Upper lobe of left lung (tissue), 6 donors: ENCODE measurements around the gene WDR75. TPM values are rescaled to one million over a fixed set of nuclear protein-coding genes. Genes with fewer than 3 reads are reported as not detected.

Experiments used
- ATAC-seq, 2 donors: fragments of 200-7000 bp; cut with Tn5 transposase; one replicate each; pipeline ENCODE4 v1.9.1; 2022; ENCODE audit warnings: mild to moderate bottlenecking in 2 of 2, moderate library complexity in 2 of 2; ENCODE audit not compliant: low FRiP score in 2 of 2
- DNase-seq, 2 donors: peaks; one replicate each; pipeline ENCODE4 v3.0.0-alpha.2; 2019 to 2020
- H3K27ac ChIP-seq, 4 donors: fragments of 200-600 bp; sonication (generic); one replicate each; pipeline ENCODE4 v1.5.1; 2016 to 2019
- H3K27me3 ChIP-seq, 4 donors: fragments of 200-600 bp; sonication (generic); one replicate each; pipeline ENCODE4 v1.5.1; 2017 to 2019
- H3K36me3 ChIP-seq, 4 donors: fragments of 200-600 bp; sonication (generic); one replicate each; pipeline ENCODE4 v1.5.1; 2016 to 2019
- H3K4me1 ChIP-seq, 4 donors: fragments of 200-600 bp; sonication (generic); one replicate each; pipeline ENCODE4 v1.5.1; 2018 to 2019
- H3K4me3 ChIP-seq, 4 donors: fragments of 200-600 bp; sonication (generic); one replicate each; pipeline ENCODE4 v1.5.1; 2017 to 2019; ENCODE audit warnings: mild to moderate bottlenecking in 2 of 4, moderate library complexity in 1 of 4
- H3K9me3 ChIP-seq, 4 donors: fragments of 200-600 bp; sonication (generic); one replicate each; pipeline ENCODE4 v1.5.1; 2018 to 2019
- EP300 ChIP-seq, 4 donors: sonication (generic); formaldehyde crosslinking; IDR thresholded peaks; one replicate each; pipeline ENCODE4 v1.5.1; 2017; ENCODE audit warnings: antibody characterized with exemption in 4 of 4, control low read depth in 2 of 4
- POLR2A ChIP-seq, 4 donors: fragments of 450-650 bp; IDR thresholded peaks; one replicate each; pipeline ENCODE4 v1.5.1; 2016 to 2017; ENCODE audit warnings: antibody characterized with exemption in 4 of 4, mild to moderate bottlenecking in 2 of 4
- POLR2AphosphoS5 ChIP-seq, 2 donors: sonication (generic); formaldehyde crosslinking; IDR thresholded peaks; one replicate each; pipeline ENCODE4 v1.5.1; 2017; ENCODE audit warnings: antibody characterized with exemption in 2 of 2
- WGBS, 2 donors: methylation state at CpG; one replicate each; pipeline ENCODE4 v1.1.5; 2017 to 2018; 5-methylcytosine and 5-hydroxymethylcytosine counted together
- total RNA-seq, 6 donors: library from RNA; depleted of rRNA in 4 of 6; stranded (reverse); fragments of >200 nt in 4 of 6; gene quantifications; one replicate each; pipeline versions ENCODE4 v1.1.0 to v1.2.1, GENCODE V29; 2016 to 2021
- TF ChIP-seq, protein P1 (sequence below), 6 experiments: fragments of 450-650 bp in 4 of 6; fragments of 200-600 bp in 2 of 6; sonication (generic) in 2 of 6; IDR thresholded peaks; one replicate each; pipeline ENCODE4 v1.5.1; 2016 to 2019; ENCODE audit warnings: antibody characterized with exemption in 6 of 6
- donor health status: DM: no; HTN: no; CAD: no; lungs with moderate emphysema.
- donor health status: DM: no; HTN: yes; CAD: no; lungs with severe emphysema.

The WDR75 gene
- total RNA-seq, 6 donors from 2014 or later, result 7.5 to 34.6 (median 28.2) TPM

DNA sequence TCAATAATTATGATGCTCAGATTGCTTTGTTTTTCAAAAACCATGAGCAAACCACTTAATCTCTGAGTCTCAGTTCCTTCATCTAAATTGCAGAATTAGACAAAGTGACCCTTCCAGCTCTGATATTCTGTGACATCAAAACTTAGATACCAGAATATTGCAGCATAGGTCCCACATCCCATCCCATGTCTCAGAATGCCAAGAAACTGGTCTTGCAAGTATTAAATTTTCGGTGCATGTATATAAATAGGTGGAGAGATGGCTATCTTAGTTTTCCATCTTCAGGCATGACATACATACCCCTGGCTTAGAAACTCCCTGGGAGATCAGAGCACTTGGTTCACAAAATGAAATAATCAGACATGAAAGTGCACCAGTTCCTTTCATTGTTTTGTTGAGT, 39.8 kb downstream of the WDR75 start:
- 71 to 76% methylated on average over 1 of the region's 1 CpG for WGBS, 2 donors

DNA sequence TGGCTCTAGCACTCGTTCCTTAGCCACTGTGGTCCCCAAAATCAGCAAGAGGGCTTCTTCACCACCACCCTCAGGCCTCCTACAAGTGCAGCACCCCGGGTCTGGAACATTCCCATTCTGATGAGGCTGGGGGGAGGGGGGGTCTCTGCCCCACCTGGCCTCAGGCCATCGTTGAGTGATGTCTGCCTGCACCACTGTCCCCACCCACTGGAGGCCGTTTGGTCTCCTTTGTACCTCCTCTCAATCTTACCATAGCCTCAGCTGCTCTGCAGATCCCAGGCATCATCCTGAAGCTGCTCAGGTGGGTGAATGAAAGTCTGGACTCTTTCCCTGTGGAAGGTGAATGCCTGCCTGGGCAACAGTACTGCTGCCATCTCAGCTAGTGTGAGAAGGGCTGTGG, 42.3 kb downstream of the WDR75 start:
- Histone ChIP-seq H3K9me3 (no peaks in the 10 kb centered on the region), H3K27me3 (no peaks in the 10 kb centered on the region), H3K27ac (no peak overlapping the region), H3K4me1 (no peaks in the 10 kb centered on the region), H3K4me3 (no peak overlapping the region), H3K36me3 (no peaks in the 10 kb centered on the region)
- ATAC-seq (no peak), DNase-seq (no peak)
- WGBS, 2 donors, result 69 to 80% methylated on average over 1 to 4 of the region's 4 CpGs
- TF ChIP-seq POLR2AphosphoS5 (IDR thresholded peaks at IDR 0.05) (no peak), POLR2A (IDR thresholded peaks at IDR 0.05) (no peak), EP300 (IDR thresholded peaks at IDR 0.05) (no peak)
- TF ChIP-seq, protein P1, sequence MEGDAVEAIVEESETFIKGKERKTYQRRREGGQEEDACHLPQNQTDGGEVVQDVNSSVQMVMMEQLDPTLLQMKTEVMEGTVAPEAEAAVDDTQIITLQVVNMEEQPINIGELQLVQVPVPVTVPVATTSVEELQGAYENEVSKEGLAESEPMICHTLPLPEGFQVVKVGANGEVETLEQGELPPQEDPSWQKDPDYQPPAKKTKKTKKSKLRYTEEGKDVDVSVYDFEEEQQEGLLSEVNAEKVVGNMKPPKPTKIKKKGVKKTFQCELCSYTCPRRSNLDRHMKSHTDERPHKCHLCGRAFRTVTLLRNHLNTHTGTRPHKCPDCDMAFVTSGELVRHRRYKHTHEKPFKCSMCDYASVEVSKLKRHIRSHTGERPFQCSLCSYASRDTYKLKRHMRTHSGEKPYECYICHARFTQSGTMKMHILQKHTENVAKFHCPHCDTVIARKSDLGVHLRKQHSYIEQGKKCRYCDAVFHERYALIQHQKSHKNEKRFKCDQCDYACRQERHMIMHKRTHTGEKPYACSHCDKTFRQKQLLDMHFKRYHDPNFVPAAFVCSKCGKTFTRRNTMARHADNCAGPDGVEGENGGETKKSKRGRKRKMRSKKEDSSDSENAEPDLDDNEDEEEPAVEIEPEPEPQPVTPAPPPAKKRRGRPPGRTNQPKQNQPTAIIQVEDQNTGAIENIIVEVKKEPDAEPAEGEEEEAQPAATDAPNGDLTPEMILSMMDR (IDR thresholded peaks at IDR 0.05), result no peak

More for the DNA sequence above, 39.8 kb downstream of the WDR75 start:
- no peak overlapping the region for H3K4me3 ChIP-seq
- no peaks in the 10 kb centered on the region for H3K9me3 ChIP-seq
- no peaks in the 10 kb centered on the region for H3K27me3 ChIP-seq
- H3K4me1 ChIP-seq, result no peaks in the 10 kb centered on the region
- no peak for ATAC-seq
- no peak overlapping the region for H3K27ac ChIP-seq
- peaks cover 0 to 1% (median 0%) of the 10 kb centered on the region in 4 donors for H3K36me3 ChIP-seq
- TF ChIP-seq, protein P1 (IDR thresholded peaks at IDR 0.05), result no peak
- TF ChIP-seq POLR2A (IDR thresholded peaks at IDR 0.05) (no peak), EP300 (IDR thresholded peaks at IDR 0.05) (no peak), POLR2AphosphoS5 (IDR thresholded peaks at IDR 0.05) (no peak)
- no peak for DNase-seq

DNA sequence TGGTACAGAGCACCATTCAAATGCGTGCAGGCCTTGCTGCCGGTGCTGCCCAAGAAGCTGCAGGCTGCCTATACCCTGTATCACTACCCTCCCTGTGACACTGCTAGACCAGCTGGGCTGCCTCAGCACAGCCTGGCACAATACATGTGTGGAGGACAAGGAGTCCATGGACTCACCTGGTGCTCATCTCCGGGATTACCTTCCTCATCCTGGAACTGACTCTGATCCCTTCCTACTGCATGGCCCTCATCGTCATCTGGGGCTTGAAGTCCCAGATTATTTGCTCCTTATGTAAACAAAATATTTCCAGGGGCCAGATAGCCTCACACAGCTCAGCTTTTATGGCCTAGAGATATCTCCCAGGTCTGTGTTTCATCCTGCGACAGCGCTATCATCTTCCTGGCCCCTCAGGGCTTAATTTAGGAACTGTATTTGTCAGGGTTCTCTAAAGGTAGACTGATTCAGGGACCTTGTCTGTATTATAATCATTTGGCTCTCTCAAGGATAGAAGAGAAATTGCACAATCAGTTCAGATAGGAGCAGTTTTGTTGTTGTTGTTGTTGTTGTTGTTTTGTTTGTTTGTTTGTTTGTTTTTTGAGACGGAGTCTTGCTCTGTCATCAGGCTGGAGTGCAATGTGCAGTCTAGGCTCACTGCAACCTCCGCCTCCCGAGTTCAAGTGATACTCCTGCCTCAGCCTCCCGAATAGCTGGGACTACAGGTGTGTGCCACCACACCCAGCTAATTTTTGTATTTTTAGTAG, 42.9 kb downstream of the WDR75 start:
- Histone ChIP-seq H3K4me1 (no peaks in the 10 kb centered on the region), H3K27me3 (no peaks in the 10 kb centered on the region), H3K9me3 (no peaks in the 10 kb centered on the region), H3K4me3 (no peak overlapping the region), H3K36me3 (no peaks in the 10 kb centered on the region), H3K27ac (no peak overlapping the region)
- no peak for DNase-seq
- ATAC-seq, result peak in 1 of 2 donors; percentile 55
- 91 to 95% methylated on average over 7 to 10 of the region's 10 CpGs for whole genome bisulfite sequencing, 2 donors
- TF ChIP-seq EP300 (IDR thresholded peaks at IDR 0.05), result no peak
- TF ChIP-seq POLR2AphosphoS5 (IDR thresholded peaks at IDR 0.05), result no peak

DNA sequence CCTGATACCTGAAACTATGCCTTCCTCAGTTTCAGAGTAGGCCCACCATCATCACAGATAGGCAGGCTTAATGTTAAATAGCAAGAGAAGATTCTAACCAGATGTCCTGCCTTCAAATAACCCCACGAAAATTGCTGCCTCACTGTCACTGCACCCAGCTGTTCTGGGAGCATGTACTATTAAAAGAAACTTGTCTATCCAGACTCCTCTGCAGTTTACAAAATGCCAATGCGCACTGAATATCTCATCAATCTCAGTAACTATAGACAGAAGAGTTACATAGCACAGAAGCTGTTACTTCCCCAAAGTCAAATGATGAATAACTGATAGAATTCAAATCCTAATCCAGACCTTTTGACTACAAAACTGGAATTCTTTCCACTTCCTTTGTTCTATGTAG, 43.9 kb downstream of the WDR75 start:
- H3K4me3 ChIP-seq, result no peak overlapping the region
- no peaks in the 10 kb centered on the region for H3K27me3 ChIP-seq
- no peaks in the 10 kb centered on the region for H3K9me3 ChIP-seq
- no peaks in the 10 kb centered on the region for H3K36me3 ChIP-seq
- WGBS, 2 donors, result 43 to 47% methylated on average over 2 of the region's 2 CpGs
- TF ChIP-seq EP300 (IDR thresholded peaks at IDR 0.05) (no peak), POLR2AphosphoS5 (IDR thresholded peaks at IDR 0.05) (no peak), POLR2A (IDR thresholded peaks at IDR 0.05) (no peak)
- TF ChIP-seq, protein P1 (IDR thresholded peaks at IDR 0.05), result no peak
- ATAC-seq (no peak), DNase-seq (no peak)
- no peaks in the 10 kb centered on the region for H3K4me1 ChIP-seq
- H3K27ac ChIP-seq, result no peak overlapping the region

DNA sequence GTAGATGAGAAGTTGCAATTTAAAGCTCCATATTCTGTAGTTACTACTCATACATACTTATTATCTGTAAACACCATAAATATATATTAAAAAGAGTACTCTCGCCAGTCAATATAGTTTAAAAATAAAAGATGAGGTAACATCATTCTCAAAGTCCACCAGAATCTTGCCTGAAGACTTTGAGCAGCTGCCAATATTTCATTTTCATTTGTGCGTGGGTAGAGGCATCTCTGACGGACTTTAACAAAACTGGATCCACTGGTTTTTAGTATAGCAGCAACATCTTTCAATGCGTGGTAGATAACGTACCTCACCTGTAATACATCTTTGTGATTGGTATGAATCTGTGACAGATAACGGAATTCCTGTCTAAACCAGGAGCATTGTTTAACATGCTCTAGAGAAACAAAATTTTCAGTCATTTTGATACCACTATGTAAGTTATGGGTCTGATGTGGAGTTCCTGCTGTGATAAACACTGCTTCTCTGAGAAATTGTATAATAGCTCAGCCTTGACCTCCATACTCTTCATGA, 45.0 kb downstream of the WDR75 start:
- TF ChIP-seq, protein P1 (IDR thresholded peaks at IDR 0.05), result no peak
- no peak for TF ChIP-seq EP300 (IDR thresholded peaks at IDR 0.05)
- no peak for TF ChIP-seq POLR2AphosphoS5 (IDR thresholded peaks at IDR 0.05)
- TF ChIP-seq POLR2A (IDR thresholded peaks at IDR 0.05), result no peak
- H3K9me3 ChIP-seq, result no peaks in the 10 kb centered on the region
- no peak overlapping the region for H3K27ac ChIP-seq
- 59 to 62% methylated on average over 6 of the region's 6 CpGs for WGBS, 2 donors
- ATAC-seq (no peak), DNase-seq (no peak)
- H3K4me3 ChIP-seq, result no peak overlapping the region
- H3K36me3 ChIP-seq, result no peaks in the 10 kb centered on the region
- no peaks in the 10 kb centered on the region for H3K4me1 ChIP-seq
- no peaks in the 10 kb centered on the region for H3K27me3 ChIP-seq
